Heart left ventricle (tissue), 16 donors: ENCODE results near the gene RPP14. TPM values are rescaled to one million over a fixed set of nuclear protein-coding genes. Genes with fewer than 3 reads are reported as not detected.

Experiments
- ATAC-seq, 4 donors: fragments of 200-7000 bp; cut with Tn5 transposase; one replicate each; pipeline ENCODE4 v1.9.1; 2020 to 2022; ENCODE audit warnings: moderate library complexity in 4 of 4, mild to moderate bottlenecking in 3 of 4, moderate number of reproducible peaks in 1 of 4
- DNase-seq, 5 donors: peaks; one replicate each; pipeline ENCODE4 v3.0.0-alpha.2; 2020
- H3K27ac ChIP-seq, 12 donors: fragments of 200-600 bp; sonication (generic) in 4 of 12; one replicate each; pipeline versions ENCODE4 v1.5.0 to v1.8.0; 2016 to 2022; ENCODE audit warnings: mild to moderate bottlenecking in 2 of 12
- H3K27me3 ChIP-seq, 9 donors: fragments of 200-600 bp; sonication (generic) in 2 of 9; one replicate each; pipeline versions ENCODE4 v1.5.1 to v1.8.0; 2016 to 2022; ENCODE audit warnings: mild to moderate bottlenecking in 3 of 9
- H3K36me3 ChIP-seq, 9 donors: fragments of 200-600 bp; sonication (generic) in 2 of 9; one replicate each; pipeline versions ENCODE4 v1.5.0 to v1.8.0; 2018 to 2022; ENCODE audit warnings: mild to moderate bottlenecking in 2 of 9
- H3K4me1 ChIP-seq, 12 donors: fragments of 200-600 bp; sonication (generic) in 4 of 12; one replicate each; pipeline versions ENCODE4 v1.5.0 to v1.8.0; 2016 to 2022; ENCODE audit warnings: mild to moderate bottlenecking in 3 of 12
- H3K4me3 ChIP-seq, 12 donors: fragments of 200-600 bp; sonication (generic) in 4 of 12; one replicate each; pipeline versions ENCODE4 v1.5.0 to v1.8.0; 2017 to 2022; ENCODE audit warnings: mild to moderate bottlenecking in 9 of 12, moderate library complexity in 4 of 12
- H3K9me3 ChIP-seq, 12 donors: fragments of 200-600 bp; sonication (generic) in 4 of 12; one replicate each; pipeline versions ENCODE4 v1.5.0 to v1.8.0; 2016 to 2022; ENCODE audit warnings: mild to moderate bottlenecking in 1 of 12
- CTCF ChIP-seq, 12 donors: fragments of 200-600 bp; sonication (generic) in 4 of 12; IDR thresholded peaks; one replicate each; pipeline versions ENCODE4 v1.5.0 to v1.8.0; 2018 to 2022; ENCODE audit warnings: antibody characterized with exemption in 12 of 12, mild to moderate bottlenecking in 5 of 12
- POLR2A ChIP-seq, 2 donors: fragments of 450-650 bp; IDR thresholded peaks; one replicate each; pipeline ENCODE4 v1.6.1; 2017; ENCODE audit warnings: antibody characterized with exemption in 2 of 2, mild to moderate bottlenecking in 2 of 2, moderate library complexity in 2 of 2
- WGBS, 4 donors: extraction: QIAGEN DNeasy Blood & Tissue Kit in 2 of 4; methylation state at CpG; one replicate each; pipeline versions ENCODE4 v1.1.5 to v1.1.7; 2013 to 2018; 5-methylcytosine and 5-hydroxymethylcytosine counted together
- intact Hi-C, 10 donors: fragments of 100-400 bp; cut with DNase I; formaldehyde crosslinking; loops; one replicate each; pipeline versions ENCODE4 v1.11.1 to v1.14.2; 2022
- polyA plus RNA-seq, 2 donors: library from polyadenylated mRNA; stranded (reverse); fragments of 200-250 nt; gene quantifications; one replicate each; pipeline ENCODE4 v1.2.3, GENCODE V29; 2013
- total RNA-seq, 9 donors: library from RNA; depleted of rRNA in 2 of 9; stranded (reverse); fragments of >200 nt in 2 of 9; fragmentation: NEBNext Ultra II Directional in 3 of 9; extraction: Animal tissue kit (Norgen Biotek cat#: 25700) in 3 of 9; gene quantifications; one replicate each; pipeline versions ENCODE4 v1.1.0 to v1.2.4, GENCODE V29; 2016 to 2023
- donor health status: ischemic (EF 13 %, LVEDD 7.1; RV severe dilation, severe dysfunction).
- donor health status: healthy with polysubstance abuse.
- donor health status: DM: no; HTN: yes; CAD: no.
- donor health status: DM: no; HTN: no; CAD: no.
- donor health status: ischemic (EF 25% LVEDD 6.9; RV normal size, moderate dysfunction).
- donor health status: ischemic (EF 25% LVEDD 5.7; RV mildly dilated, moderate dysfunction).
- donor health status: healthy.
- donor health status: DM: yes; HTN: yes; CAD: no.
- donor health status: ischemic (EF 35%, LVEDD 5.7; RV mildly dilated, moderate dysfunction).
- donor health status: nonischemic (EF 11% LVEDD 7.7; RV severe dilation, severe dysfunction).
- donor health status: DM: yes; HTN: yes; CAD: no.
- donor health status: PGD.
- donor health status: ischemic (EF 29% LVEDD 5.4; RV normal size, mild dysfunction).
- donor health status: nonischemic (EF 23%, LVEDD 6.1; RV moderate dilation, normal function).

RPP14 gene
- total and polyA plus RNA-seq, 11 donors: 9.6 to 32.4 (median 24.0) TPM

GRCh38 chr3:58346368-58346767, 40.3 kb downstream of the RPP14 start:
- H3K4me1 ChIP-seq: peaks cover 0 to 27% (median 0%) of the 10 kb centered on the region in 12 donors
- no peak for DNase-seq
- peaks cover 0 to 15% (median 0%) of the 10 kb centered on the region in 9 donors for H3K36me3 ChIP-seq
- H3K27me3 ChIP-seq: no peaks in the 10 kb centered on the region
- H3K4me3 ChIP-seq: no peak overlapping the region
- ATAC-seq: no peak
- WGBS, 4 donors: 50 to 100% (median 98%) methylated on average over 2 of the region's 2 CpGs
- intact Hi-C loops: no loop called here
- TF ChIP-seq POLR2A (IDR thresholded peaks at IDR 0.05): no peak
- TF ChIP-seq CTCF (IDR thresholded peaks at IDR 0.05): no peak
- H3K27ac ChIP-seq: no peak overlapping the region
- H3K9me3 ChIP-seq: no peaks in the 10 kb centered on the region

GRCh38 chr3:58347984-58348383, 41.9 kb downstream of the RPP14 start:
- DNase-seq: no peak
- Histone ChIP-seq H3K9me3 (no peaks in the 10 kb centered on the region), H3K27ac (no peak overlapping the region), H3K4me1 (peaks cover 0 to 36% (median 0%) of the 10 kb centered on the region in 12 donors), H3K4me3 (no peak overlapping the region), H3K27me3 (no peaks in the 10 kb centered on the region), H3K36me3 (peaks cover 0 to 10% (median 0%) of the 10 kb centered on the region in 9 donors)
- intact Hi-C loops: no loop called here
- TF ChIP-seq POLR2A (IDR thresholded peaks at IDR 0.05): no peak
- no peak for TF ChIP-seq CTCF (IDR thresholded peaks at IDR 0.05)
- ATAC-seq: no peak
- WGBS, 4 donors: 97 to 99% (median 97%) methylated on average over 7 of the region's 7 CpGs

- DNase-seq: no peak
- peak in 2 of 4 donors; percentile 17 to 31 for ATAC-seq
- intact Hi-C loops: no loop called here
- H3K36me3 ChIP-seq: peaks cover 0 to 6% (median 0%) of the 10 kb centered on the region in 9 donors
- 80 to 88% (median 87%) methylated on average over 7 of the region's 7 CpGs for WGBS, 4 donors
- peak overlapping the region in 1 of 12 donors; percentile 37 for H3K27ac ChIP-seq
- no peaks in the 10 kb centered on the region for H3K9me3 ChIP-seq
- no peaks in the 10 kb centered on the region for H3K27me3 ChIP-seq
- H3K4me1 ChIP-seq: peaks cover 0 to 53% (median 0%) of the 10 kb centered on the region in 12 donors
- TF ChIP-seq CTCF (IDR thresholded peaks at IDR 0.05): no peak
- no peak for TF ChIP-seq POLR2A (IDR thresholded peaks at IDR 0.05)
- no peak overlapping the region for H3K4me3 ChIP-seq
Observed at GRCh38 chr3:58349792-58350626, 44.0 kb downstream of the RPP14 start.

- peak in 3 of 4 donors; percentile 4 to 48 (median 42) for ATAC-seq
- peaks cover 0 to 59% (median 1%) of the 10 kb centered on the region in 12 donors for H3K4me1 ChIP-seq
- peaks cover 0 to 6% (median 0%) of the 10 kb centered on the region in 9 donors for H3K36me3 ChIP-seq
- no peak overlapping the region for H3K4me3 ChIP-seq
- TF ChIP-seq CTCF (IDR thresholded peaks at IDR 0.05) (no peak), POLR2A (IDR thresholded peaks at IDR 0.05) (no peak)
- WGBS, 4 donors: 94 to 98% (median 97%) methylated on average over 2 of the region's 2 CpGs
- H3K27ac ChIP-seq: peak overlapping the region in 1 of 12 donors; percentile 37
- intact Hi-C loops: no loop called here
- H3K9me3 ChIP-seq: no peaks in the 10 kb centered on the region
- no peaks in the 10 kb centered on the region for H3K27me3 ChIP-seq
- DNase-seq: no peak
Observed at GRCh38 chr3:58350627-58351013, 44.6 kb downstream of the RPP14 start.
